ENCODE results near the gene NPM1. TPM values are rescaled to one million over a fixed set of nuclear protein-coding genes. Genes with fewer than 3 reads are reported as not detected.
A peak's percentile ranks its signal among the peaks of the same experiment; 100 is the strongest.
"Not testable (repeated sequence)": the region's sequence is repeated elsewhere in the genome, so short reads cannot be mapped to it uniquely, and the experiment has no call there.

NPM1 gene
- total RNA-seq, 1 experiment from 2014 or later, result 2,265 TPM

DNA sequence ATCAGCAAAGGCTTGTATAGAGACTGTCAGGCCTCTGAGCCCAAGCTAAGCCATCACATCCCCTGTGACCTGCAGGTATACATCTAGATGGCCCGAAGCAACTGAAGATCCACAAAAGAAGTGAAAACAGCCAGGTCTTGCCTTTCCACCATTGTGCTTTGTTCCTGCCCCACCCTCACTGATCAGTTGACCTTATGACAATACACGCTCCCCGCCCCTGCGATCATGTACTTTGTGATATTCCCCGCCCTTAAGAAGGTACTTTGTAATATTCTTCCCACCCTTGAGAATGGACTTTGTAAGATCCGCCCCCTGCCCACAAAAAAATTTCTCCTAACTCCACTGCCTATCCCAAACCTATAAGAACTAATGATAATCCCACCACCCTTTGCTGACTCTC lies 18.6 kb upstream of the NPM1 start:
- Histone ChIP-seq H3K9me3 (ENCODE audit: low read length) (no peaks in the 10 kb centered on the region), H3K27ac (ENCODE audit: low read length) (no peak overlapping the region), H3K27me3 (ENCODE audit: low read length) (no peaks in the 10 kb centered on the region; the same call in 1 of the 2 replicates), H2AFZ (ENCODE audit: low read length) (no peak overlapping the region), H3K79me2 (ENCODE audit: low read length) (no peaks in the 10 kb centered on the region), H3K4me2 (ENCODE audit: low read length) (no peak overlapping the region), H4K20me1 (ENCODE audit: low read length) (no peaks in the 10 kb centered on the region), H3K9me2 (replicated peaks; ENCODE audit: low read length) (no peaks in the 10 kb centered on the region), H3K4me1 (ENCODE audit: insufficient read depth, low read length) (no peaks in the 10 kb centered on the region), H3K9ac (ENCODE audit: low read length) (no peak overlapping the region), H3K36me3 (ENCODE audit: low read depth, low read length) (no peaks in the 10 kb centered on the region), H3K4me3 (ENCODE audit: low read length) (no peak overlapping the region), H3F3A (ENCODE audit: low read length, unreplicated experiment) (no peaks in the 10 kb centered on the region)
- ATAC-seq (no peak), DNase-seq (no peak)
- BruUV-seq (replicated peaks), result no TSS peak
- ChIA-PET POLR2A (ENCODE audit: unreplicated experiment) (no interaction called here), CTCF (no interaction called here)
- TF ChIP-seq, protein P1, sequence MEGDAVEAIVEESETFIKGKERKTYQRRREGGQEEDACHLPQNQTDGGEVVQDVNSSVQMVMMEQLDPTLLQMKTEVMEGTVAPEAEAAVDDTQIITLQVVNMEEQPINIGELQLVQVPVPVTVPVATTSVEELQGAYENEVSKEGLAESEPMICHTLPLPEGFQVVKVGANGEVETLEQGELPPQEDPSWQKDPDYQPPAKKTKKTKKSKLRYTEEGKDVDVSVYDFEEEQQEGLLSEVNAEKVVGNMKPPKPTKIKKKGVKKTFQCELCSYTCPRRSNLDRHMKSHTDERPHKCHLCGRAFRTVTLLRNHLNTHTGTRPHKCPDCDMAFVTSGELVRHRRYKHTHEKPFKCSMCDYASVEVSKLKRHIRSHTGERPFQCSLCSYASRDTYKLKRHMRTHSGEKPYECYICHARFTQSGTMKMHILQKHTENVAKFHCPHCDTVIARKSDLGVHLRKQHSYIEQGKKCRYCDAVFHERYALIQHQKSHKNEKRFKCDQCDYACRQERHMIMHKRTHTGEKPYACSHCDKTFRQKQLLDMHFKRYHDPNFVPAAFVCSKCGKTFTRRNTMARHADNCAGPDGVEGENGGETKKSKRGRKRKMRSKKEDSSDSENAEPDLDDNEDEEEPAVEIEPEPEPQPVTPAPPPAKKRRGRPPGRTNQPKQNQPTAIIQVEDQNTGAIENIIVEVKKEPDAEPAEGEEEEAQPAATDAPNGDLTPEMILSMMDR (conservative IDR thresholded peaks at IDR 0.05; ENCODE audit: low read depth, low read length), result no peak
- TF ChIP-seq EZH2phosphoT487 (IDR thresholded peaks at IDR 0.05; ENCODE audit: borderline replicate concordance, low read length) (no peak), EZH2 (IDR thresholded peaks at IDR 0.05; ENCODE audit: low read length, unreplicated experiment) (no peak)
- intact Hi-C loops (cut with micrococcal nuclease), result no loop called here

DNA sequence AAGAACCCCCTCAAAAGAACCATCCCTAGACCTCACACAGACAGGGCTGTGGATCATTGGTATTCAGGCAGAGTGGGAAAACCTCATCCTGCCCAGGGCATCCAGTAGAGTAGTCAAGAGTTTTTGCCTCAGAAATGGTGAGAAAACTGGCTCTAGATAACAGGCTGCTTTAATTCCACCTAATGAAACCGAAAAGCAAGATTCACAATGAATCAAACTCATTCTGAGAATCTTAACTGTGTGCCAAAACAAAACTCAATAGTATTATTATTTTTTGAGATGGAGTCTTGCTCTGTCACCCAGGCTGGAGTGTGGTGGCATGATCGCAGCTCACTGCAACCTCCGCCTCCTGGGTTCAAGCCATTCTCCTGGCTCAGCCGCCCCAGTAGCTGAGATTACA lies 17.8 kb upstream of the NPM1 start:
- Histone ChIP-seq H3K9ac (ENCODE audit: low read length) (no peak overlapping the region), H3K9me2 (replicated peaks; ENCODE audit: low read length) (no peaks in the 10 kb centered on the region), H4K20me1 (ENCODE audit: low read length) (no peaks in the 10 kb centered on the region), H3K4me1 (ENCODE audit: insufficient read depth, low read length) (no peaks in the 10 kb centered on the region), H3K79me2 (ENCODE audit: low read length) (no peaks in the 10 kb centered on the region), H2AFZ (ENCODE audit: low read length) (no peak overlapping the region), H3K27ac (ENCODE audit: low read length) (no peak overlapping the region), H3K4me2 (ENCODE audit: low read length) (no peak overlapping the region), H3K4me3 (ENCODE audit: low read length) (no peak overlapping the region), H3F3A (ENCODE audit: low read length, unreplicated experiment) (no peaks in the 10 kb centered on the region), H3K36me3 (ENCODE audit: low read depth, low read length) (no peaks in the 10 kb centered on the region), H3K9me3 (ENCODE audit: low read length) (no peaks in the 10 kb centered on the region), H3K27me3 (ENCODE audit: low read length) (no peaks in the 10 kb centered on the region)
- intact Hi-C loops (cut with micrococcal nuclease), result no loop called here
- BruUV-seq (replicated peaks), result no TSS peak
- ChIA-PET POLR2A (ENCODE audit: unreplicated experiment) (no interaction called here), CTCF (no interaction called here)
- DNase-seq (no peak), ATAC-seq (no peak)
- no peak for TF ChIP-seq EZH2 (IDR thresholded peaks at IDR 0.05; ENCODE audit: low read length, unreplicated experiment)
- TF ChIP-seq, protein P1 (conservative IDR thresholded peaks at IDR 0.05; ENCODE audit: low read depth, low read length), result no peak
- no peak for TF ChIP-seq EZH2phosphoT487 (IDR thresholded peaks at IDR 0.05; ENCODE audit: borderline replicate concordance, low read length)

DNA sequence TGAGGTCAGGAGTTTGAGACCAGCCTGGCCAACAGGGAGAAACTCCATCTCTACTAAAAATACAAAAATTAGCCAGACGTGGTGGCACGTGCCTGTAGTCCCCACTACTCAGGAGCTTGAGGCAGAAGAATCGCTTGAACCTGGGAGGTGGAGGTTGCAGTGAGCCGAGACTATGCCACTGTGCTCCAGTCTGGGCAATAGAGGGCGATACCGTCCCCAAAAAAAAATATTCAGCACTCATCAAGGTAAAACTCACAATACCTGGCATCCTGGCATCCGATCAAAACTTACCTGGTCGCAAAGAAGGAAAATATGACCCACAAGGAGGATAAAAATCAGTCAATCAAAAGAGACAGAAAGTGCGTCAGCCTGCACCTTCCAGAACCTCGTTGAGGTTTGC lies 16.8 kb upstream of the NPM1 start:
- intact Hi-C loops (cut with micrococcal nuclease); BruUV-seq (replicated peaks); H3K9me3 ChIP-seq (ENCODE audit: low read length); POLR2A ChIA-PET (ENCODE audit: unreplicated experiment); H3K79me2 ChIP-seq (ENCODE audit: low read length); H3K9me2 ChIP-seq (replicated peaks; ENCODE audit: low read length); H3K9ac ChIP-seq (ENCODE audit: low read length); H3K4me3 ChIP-seq (ENCODE audit: low read length); H3K27me3 ChIP-seq (ENCODE audit: low read length); H3K27ac ChIP-seq (ENCODE audit: low read length); H3K4me1 ChIP-seq (ENCODE audit: insufficient read depth, low read length); H3K36me3 ChIP-seq (ENCODE audit: low read depth, low read length); H3K4me2 ChIP-seq (ENCODE audit: low read length); H3F3A ChIP-seq (ENCODE audit: low read length, unreplicated experiment); H4K20me1 ChIP-seq (ENCODE audit: low read length); CTCF ChIA-PET: not testable (repeated sequence)
- DNase-seq, result peak; percentile 30
- peak; percentile 27; the same call in 1 of the 2 replicates for ATAC-seq
- TF ChIP-seq, protein P1 (conservative IDR thresholded peaks at IDR 0.05; ENCODE audit: low read depth, low read length), result peak; percentile 48
- H2AFZ ChIP-seq (ENCODE audit: low read length), result peak overlapping the region; percentile 15
